H54 (cell line): ENCODE results near the gene MB.

Source experiments
- DNase-seq: peaks from one replicate; pipeline ENCODE4 v3.0.0; 2011; ENCODE audit warnings: low spot score, mixed read lengths; ENCODE audit not compliant: insufficient read length
- FAIRE-seq: peaks from 3 replicates; lab custom pipeline; 2011; peaks lifted over from hg19 to GRCh38; lab: Jason Lieb, UNC
- POLR2A ChIP-seq: IDR thresholded peaks from 2 replicates; pipeline ENCODE4 v1.6.1; 2011; ENCODE audit warnings: low read depth, mild to moderate bottlenecking, low read length

The MB gene

DNA sequence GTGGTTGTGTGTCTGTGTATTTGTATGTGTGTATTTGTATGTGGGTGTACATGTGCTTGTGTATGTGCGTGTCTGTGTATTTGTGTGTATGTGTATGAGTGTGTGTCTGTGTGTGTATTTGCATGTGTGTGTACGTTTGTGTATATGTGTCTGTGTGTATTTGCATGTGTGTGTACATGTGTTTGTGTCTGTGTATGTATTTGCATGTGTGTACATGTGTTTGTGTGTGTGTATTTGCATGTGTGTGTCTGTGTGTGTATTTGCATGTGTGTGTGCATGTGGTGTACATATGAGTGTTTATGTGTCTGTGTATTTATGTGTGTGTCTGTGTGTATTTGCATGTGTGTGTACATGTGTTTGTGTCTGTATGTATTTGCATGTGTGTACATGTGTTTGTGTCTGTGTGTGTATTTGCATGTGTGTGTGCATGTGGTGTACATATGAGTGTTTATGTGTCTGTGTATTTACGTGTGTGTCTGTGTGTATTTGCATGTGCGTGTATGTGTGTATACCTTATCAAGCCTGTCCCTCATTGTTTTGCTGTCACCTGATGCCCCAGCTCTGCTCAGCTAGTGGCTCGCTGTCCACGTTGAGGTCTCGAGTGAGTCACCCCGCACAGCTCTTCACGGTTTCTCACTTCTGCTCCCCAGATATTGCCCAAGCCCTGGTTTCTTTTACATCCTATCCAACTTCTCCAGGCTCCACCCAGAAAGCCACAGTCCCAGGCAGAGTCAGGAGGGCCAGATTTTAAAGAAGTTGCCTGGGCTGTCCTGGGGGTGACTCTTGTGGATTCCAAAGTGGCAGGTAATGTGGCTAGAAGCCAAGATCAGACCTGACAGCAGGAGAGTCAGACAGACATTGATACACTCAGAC, 15.2 kb downstream of the MB start:
- TF ChIP-seq POLR2A, result no peak
- peak; percentile 40 for DNase-seq
- peak; percentile 30 for FAIRE-seq

DNA sequence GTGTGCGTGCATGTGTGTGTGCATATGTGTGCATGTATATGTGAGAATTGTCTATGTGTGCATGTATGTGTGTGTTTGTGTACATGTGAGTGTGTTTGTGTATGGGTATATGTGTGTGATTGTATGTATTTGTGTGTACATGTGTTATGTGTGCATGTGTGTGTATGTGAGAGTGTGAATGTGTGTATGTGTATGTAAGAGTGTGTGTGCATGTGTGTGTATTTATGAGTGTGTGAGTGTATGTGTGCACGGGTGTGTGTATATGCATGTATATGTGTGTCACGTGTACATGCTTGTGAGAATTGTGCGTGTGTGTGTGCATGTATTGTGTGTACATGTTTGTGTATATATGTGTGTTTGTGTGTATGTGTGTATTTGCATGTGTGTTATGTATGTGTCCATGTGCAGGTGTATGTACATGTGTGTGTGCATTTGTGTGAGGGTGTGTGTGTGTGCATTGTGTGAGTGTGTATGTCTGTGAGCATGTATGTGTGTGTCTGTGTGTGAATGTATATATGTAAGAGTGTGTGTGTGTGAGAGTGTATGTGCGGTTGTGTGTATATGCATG, 16.0 kb downstream of the MB start:
- no peak for FAIRE-seq
- DNase-seq, result no peak
- TF ChIP-seq POLR2A, result no peak

DNA sequence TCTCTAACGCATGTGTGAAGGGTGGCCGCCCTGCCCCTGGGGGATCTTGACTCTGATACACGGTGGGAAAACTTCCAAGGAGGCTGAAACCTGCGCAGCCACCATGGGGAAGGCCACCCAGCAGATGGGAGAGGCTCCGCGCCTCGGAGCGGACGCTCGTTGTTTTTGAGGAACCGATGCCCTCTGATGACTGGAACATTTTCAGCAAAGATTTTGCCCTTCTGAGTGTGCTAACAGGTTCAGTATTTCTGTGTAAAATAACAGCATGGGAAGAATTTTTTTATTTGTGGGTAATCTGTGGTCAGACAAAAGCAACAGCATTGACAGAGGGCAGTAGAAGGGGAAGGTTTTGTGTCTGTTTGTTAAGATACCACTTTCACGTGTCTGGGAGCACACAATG, 16.7 kb downstream of the MB start:
- FAIRE-seq (no peak), DNase-seq (no peak)
- no peak for TF ChIP-seq POLR2A

GRCh38 chr22:35599364-35599763, 17.8 kb downstream of the MB start:
- no peak for DNase-seq
- TF ChIP-seq POLR2A, result no peak
- FAIRE-seq, result no peak

DNA sequence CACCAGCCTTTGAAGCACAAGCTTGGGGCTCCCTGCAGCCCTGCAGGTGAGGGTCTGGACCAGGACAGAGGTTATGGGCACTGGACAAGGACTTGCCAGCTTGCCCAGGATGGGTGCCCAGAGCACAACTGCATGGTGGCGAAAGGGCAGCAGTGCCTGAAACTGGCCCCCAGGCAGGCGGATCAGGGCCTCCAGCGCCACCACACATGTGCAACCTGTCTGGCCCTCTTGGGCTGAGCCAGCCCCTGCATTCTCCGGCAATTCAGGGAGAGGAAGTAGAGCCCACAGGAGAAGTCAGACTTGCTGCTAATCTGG, 18.8 kb downstream of the MB start:
- DNase-seq (no peak), FAIRE-seq (no peak)
- TF ChIP-seq POLR2A, result no peak

- FAIRE-seq (no peak), DNase-seq (no peak)
- TF ChIP-seq POLR2A, result no peak
These were observed 19.3 kb downstream of the MB start for GRCh38 chr22:35597692-35598395.

GRCh38 chr22:35596821-35597220, 20.3 kb downstream of the MB start:
- DNase-seq, result no peak
- TF ChIP-seq POLR2A, result no peak
- no peak for FAIRE-seq

DNA sequence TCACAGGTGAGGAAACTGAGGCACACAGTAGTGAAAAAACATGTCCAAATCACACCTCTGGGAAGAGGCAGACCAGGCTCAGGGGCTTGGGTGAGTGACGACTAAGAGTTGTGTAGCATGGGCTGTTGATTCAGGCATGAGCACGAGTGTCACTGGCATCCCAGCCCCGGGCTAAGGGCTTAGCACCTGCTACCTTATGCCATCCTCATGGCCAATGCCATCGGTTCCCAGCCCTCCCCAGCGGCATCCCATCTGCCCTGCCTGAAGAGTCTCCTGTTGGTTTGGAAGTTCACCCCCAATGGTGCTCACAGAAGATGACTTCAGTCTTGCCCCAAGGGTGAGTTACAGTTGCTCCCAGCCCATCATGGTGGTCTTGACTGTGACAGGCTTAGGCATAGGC, 22.4 kb downstream of the MB start:
- no peak for FAIRE-seq
- TF ChIP-seq POLR2A, result no peak

DNA sequence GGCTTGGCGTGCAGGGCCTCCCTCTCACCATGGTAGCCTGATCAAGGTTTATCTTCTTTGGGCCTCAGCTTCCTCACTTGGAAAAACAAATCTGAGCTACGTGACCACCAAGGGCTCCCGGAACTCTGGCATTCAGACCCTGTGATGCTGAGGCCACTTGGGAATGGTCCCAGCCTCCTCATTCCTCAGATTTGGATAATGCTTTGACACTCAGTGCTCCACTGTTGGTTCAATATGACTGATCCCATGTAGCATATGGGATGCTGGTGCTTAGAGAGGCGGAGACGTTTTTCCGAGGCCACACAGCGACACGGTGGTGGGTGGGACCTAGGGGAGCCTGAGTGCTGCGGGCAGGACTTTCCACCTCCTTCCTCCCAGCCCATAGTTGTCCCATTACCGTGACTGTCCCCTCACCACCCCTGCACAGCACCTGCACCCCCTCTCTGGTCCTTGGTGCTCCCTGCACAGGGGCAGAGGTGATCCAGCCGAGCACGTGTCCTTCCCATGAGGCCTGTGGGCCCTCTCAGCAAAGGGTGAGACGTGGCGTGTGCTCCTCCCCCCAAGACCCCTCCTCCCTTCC, 23.1 kb downstream of the MB start:
- DNase-seq (no peak), FAIRE-seq (no peak)
- TF ChIP-seq POLR2A, result no peak

More for the DNA sequence above, 22.4 kb downstream of the MB start:
- DNase-seq, result no peak

GRCh38 chr22:35593071-35593890, 23.8 kb downstream of the MB start:
- no peak for DNase-seq
- TF ChIP-seq POLR2A, result no peak
- FAIRE-seq, result no peak

GRCh38 chr22:35592418-35592967, 24.6 kb downstream of the MB start:
- TF ChIP-seq POLR2A, result no peak
- FAIRE-seq, result no peak
- DNase-seq, result no peak

- TF ChIP-seq POLR2A, result no peak
- FAIRE-seq (no peak), DNase-seq (no peak)
These were observed 25.3 kb downstream of the MB start for GRCh38 chr22:35591714-35592417.
